GM20000 (cell line): ENCODE results near the gene COX5A.
"Not testable (repeated sequence)": the region's sequence is repeated elsewhere in the genome, so short reads cannot be mapped to it uniquely, and the experiment has no call there.

Source experiments
- DNase-seq: peaks from one replicate; pipeline ENCODE4 v3.0.0; 2012; ENCODE audit warnings: low spot score
- CTCF ChIP-seq: IDR thresholded peaks from 2 replicates; pipeline ENCODE4 v1.5.1; 2012; ENCODE audit warnings: mild to moderate bottlenecking, control low read depth; ENCODE audit errors: extremely low read depth, missing control alignments

COX5A gene

DNA sequence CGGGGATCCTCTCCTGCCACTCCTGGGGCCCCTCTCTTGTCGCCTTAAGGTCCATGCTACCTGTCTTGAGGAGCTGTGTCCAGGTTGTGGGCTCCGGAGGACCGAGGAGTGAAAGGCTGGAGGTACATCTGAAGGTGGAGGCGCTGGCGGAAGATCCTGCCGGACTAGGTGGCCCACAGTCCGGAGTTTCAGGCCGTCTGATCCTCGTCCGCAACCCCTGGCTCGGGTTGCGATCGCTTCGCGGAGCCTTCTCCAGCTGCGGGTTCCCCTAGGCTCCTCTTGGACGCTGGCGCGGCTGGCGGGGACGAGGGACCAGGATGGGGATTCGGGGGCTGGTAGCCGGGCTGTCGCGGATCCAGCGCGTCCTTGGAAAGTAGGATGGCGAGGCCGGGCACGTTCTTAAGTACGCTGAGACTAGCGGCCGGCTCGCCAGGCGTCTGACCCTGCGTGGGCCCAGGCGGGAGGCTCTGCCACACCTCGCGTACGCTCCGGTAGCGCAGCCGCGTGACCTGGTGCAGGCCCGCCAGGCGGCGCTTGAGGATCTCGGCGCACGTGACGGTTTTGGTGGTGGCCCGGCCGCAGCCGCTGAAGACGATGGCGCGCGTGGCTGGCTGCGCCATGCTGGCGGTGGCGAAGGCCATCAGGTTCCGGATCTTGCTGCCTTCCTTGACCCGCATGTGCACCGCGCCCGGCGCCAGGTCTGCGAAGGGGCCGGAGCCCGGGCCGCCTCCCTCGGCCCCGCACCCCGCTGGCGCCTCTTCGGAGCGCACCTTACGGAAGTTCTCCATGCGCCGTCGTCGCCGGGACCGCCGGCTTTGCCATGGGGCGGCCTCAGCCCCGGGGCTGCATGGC is 18.1 kb upstream of the COX5A start:
- peak; percentile 73 for DNase-seq
- TF ChIP-seq CTCF = peak; percentile 41

DNA sequence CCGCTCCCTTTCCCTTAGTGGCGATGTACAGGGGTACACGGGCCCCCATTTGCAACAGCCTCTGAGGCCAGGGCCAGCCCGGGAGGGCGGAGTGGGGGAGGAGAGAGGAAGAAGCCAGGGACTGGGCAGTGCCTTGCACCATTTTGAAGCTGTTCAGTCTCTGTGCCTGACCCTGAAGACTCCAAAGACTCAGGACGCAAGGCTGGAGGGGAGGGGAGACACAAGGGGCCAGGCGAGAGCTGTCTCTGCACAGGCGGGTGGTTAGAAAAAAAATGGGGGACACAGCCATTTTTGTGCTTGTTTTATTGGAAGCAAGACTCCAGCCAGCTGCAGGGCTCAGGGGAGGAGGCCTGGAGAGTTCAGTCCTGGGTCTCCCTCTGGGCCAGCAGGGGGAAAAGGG is 17.1 kb upstream of the COX5A start:
- no peak for DNase-seq
- TF ChIP-seq CTCF = no peak

DNA sequence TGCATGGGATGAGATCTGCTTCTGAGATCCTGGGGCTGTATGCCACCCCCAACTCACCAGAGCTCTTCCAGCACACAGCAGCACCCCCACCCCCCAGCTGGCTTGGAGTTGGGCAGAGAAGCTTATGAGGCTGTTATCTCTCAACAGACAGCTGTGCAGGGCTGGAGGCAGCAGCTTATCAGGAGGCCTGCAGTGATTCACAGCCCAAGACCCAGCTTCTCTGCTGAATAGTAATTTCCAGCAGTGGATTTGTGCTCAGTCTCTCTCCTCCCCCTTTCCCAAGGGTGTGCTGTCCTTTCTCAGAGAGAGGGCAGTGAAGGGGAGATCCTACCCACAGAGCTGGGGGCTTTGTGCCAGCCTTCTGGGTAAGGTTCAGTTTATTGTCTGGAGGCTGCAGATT is 16.6 kb upstream of the COX5A start:
- no peak for DNase-seq
- no peak for TF ChIP-seq CTCF

- no peak for TF ChIP-seq CTCF
- no peak for DNase-seq
Observed at GRCh38 chr15:74951006-74951405, 13.1 kb upstream of the COX5A start.

DNA sequence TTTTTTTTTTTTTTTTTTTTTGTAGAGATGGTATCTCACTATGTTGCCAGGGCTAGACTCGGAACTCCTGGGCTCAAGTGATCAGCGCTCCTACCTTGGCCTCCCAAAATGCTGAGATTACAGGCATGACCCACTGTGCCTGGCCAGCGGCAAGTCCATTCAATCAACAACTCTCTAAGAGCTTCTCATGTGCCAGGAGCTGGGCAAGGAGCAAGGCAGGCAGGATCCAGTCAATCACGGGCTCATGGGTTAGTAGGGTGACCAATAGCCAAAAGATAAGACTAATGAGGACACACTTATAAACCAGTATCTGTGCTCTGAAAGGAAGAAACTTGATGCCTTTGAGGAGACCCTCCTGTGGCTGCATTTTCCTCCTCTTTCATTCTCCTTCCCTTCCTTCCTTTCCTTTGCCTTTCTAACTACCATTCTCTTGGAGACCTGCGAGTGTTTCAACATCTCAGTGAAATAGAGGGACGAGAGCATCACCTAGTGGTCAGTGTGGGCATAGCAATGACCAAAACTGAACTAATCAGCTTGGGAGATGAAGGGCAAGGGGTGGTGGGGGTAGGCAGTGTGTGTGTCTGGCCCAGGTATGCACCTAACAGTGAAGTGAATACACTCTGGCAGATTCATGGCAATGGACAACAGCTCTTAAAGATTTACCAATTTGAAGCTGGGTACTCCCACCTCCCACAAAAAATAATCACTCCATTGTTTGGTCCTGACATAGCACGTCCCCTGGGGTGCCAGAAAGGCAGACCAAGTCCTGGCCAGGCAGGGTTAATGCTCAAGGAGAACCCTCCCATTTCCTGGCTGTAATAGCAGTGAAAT is 12.4 kb upstream of the COX5A start:
- peak; percentile 77 for DNase-seq
- TF ChIP-seq CTCF = peak; percentile 99

DNA sequence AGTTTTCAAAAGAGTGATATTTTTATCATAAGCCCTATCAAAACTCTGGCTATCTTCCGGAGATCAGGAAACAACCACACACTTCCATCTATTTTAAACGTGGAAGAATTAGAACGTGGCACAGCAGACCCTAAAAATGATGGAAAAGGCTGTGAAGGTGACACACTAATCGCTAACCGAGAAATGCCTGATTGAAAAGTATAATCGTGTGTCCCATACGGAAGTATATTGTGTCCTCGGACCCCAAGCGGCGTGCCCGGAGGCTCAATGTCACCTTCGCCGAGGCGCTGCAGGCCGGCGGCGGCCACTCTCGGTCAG is 642 bp downstream of the COX5A start:
- no peak for DNase-seq

GRCh38 chr15:74935193-74935592 is 2.7 kb downstream of the COX5A start:
- DNase-seq = not testable (repeated sequence)

More for the DNA sequence above, 642 bp downstream of the COX5A start:
- TF ChIP-seq CTCF = no peak
